ENCODE measurements around the gene SNX14.

Gene SNX14

GRCh38 chr6:85496856-85497255, 96.8 kb downstream of the SNX14 start:
- DNase-seq = no peak

- DNase-seq = no peak
Observed at GRCh38 chr6:85496009-85496579, 97.6 kb downstream of the SNX14 start.

DNA sequence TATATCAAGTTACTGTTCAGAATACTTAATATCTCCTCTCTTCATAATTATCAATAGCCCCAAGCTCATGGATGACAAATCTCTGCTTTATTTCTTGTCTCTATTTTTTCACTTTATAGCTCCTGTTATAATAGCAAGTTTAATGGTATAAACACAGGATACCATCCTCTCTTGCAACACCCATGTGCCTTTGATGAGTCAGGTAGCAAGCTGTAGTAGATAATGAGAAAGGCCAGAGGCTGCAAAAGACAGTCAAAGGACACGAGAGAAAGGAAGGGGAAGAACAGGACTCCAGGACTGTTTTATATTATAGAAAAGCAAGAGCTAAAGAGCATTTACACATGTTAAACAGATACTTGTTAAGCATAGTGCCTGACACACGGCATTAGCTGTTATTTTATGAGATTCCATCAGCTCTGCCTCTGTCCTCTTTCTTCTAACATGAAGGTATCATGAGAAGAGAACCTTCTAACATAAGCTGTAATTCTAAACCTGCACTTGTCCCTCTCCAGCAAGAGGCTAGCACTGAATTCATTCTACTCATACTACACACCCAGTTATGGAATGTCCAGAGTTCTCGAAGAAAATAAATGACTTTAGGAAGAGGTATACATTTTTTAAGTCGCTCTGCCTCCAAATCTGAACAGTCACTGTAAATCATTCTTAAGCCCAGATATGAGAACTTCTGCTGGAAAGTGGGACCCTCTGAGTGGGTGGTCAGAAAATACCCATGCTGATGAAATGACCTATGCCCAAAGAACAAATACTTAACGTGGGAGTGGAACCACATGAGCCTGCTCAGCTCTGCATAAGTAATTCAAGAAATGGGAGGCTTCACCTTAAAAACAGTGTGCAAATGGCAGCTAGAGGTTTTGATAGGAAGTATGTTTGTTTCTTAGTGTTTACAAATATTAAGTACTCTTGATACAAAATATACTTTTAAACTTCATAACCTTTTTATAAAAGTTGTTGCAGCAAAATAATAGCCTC, 98.8 kb downstream of the SNX14 start:
- DNase-seq = no peak

DNA sequence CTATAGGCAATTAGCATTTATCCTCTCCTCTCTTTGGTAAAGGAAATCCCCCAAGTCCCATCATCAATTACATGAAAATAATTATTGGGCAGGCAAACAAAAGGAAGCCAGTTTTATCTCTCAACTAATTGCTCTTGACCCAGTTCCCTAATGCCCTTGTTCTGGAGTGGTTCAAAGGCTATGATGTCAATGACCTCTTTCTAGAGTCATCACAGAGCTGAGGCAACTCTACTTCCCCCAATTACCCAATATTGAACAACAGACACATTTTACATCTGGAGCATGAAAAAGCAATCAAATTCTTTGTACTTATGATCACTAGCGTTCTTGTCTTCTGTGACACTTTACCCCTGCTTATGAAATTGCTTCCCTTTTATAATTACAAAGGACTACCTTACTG, 100.3 kb downstream of the SNX14 start:
- DNase-seq = no peak

DNA sequence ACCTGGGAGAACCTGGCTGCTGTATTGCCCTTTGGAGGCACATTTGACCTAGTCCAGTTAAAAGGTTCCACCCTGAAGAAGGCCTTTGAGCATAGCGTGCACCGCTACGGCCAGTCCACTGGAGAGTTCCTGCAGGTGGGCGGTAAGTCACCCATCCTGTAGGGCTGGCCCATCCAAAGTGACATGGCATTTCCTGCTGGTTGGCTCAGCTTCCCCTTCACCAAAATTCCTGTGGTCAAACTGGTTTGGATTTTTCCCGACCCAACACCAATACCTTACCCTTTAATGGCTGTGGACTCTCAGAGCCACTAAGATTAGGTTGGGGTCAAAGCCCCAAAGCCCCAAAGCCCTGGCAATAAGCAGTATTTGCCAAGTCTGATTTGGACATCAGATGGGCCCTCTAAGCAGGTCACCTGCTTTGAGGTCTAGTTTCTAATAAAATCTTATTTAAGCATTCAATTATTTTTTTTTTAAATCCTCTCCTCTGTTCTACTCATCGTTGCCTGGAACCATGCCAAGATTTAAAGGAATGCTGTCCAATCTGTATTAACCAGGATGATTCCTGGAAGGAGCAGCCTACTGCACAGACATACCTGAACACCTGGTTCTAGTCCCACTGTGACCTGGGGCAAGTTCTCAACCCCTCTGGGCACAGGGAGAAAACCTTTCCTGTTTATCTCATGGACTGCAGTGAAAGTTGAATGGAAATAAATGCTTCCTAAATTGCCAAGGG, 103.0 kb downstream of the SNX14 start:
- peak; percentile 27 for DNase-seq

DNA sequence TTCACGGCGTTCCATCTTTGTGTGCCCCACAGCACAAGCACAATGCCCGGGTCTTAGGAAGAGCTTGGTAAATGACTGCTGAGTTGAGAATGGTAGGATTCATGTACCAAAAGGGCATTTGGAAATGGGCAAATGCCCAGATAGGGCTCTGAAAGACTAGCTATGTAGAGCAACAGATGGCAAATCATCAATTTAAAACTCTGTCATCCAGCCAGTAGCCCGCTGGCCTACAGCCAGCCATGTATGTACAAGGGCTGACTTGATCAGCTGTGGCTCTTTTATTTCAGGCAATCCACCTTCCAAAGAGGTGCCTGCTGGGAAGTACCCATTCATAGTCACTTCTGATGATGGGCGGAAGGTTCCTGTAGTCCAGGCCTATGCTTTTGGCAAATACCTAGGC, 108.7 kb downstream of the SNX14 start:
- DNase-seq = no peak

- DNase-seq = no peak
Observed at GRCh38 chr6:85483846-85484245, 109.8 kb downstream of the SNX14 start.

DNA sequence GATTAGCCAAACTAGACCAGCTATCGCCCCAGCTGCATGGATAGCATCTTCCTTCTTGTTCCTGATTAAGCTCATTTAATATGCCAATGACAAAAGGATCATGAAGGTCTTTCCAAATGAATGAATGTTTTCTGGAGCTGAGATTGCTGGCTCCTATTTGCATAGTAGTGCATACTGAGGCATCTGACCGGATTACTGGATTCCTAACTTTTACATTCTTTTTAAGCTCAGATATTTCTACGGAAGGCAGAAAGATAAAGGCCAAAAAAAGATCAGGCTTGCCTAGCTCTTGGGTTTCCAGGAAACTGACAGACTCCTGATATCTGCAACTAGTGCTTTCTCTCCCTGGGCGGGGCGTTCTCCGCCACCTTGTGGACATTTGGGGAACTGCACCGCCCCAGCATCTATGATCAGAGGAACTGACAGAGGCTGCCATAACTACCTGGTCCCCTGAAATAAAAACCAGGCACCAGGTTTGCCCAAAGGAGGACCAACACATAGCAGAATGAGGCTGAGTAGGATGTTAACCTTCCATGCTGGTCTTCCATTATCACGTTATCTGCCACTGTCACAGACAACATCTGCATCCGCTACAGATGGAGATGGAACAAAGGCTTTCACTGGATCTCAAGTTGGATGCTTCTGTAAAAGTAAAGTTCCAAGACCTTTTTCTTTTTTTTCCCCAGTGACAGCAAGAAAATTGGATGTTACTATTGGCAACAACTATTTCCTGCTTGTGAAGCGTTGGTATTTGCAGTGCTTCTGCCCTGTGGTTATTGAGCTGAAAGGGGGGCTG, 110.6 kb downstream of the SNX14 start:
- peak; percentile 76 for DNase-seq

- DNase-seq = no peak
Observed at GRCh38 chr6:85482206-85482904, 111.3 kb downstream of the SNX14 start.

DNA sequence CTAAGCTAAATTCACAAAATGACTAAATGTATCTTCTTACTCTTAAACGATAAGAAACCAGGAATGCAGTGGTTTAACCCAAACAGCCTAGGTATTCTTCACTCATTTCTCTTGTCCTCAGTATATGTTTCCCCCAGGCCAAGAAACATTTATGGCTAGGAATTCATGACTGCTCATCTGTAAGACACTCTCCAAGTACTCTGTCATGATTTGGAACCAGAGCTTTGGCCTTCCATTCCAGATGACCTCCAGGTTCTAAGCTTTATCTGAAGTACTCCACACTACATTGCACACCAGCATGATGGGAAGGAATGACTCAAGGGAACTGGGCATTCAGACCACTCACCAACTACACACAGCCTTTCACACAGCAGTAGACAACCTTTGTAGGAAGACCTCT, 114.5 kb downstream of the SNX14 start:
- peak; percentile 51 for DNase-seq

GRCh38 chr6:85476532-85476931, 117.1 kb downstream of the SNX14 start:
- no peak for DNase-seq

- DNase-seq = no peak
Observed at GRCh38 chr6:85473748-85474147, 119.9 kb downstream of the SNX14 start.

GRCh38 chr6:85472744-85473143, 120.9 kb downstream of the SNX14 start:
- DNase-seq = peak; percentile 94

- DNase-seq = peak; percentile 65
Observed at GRCh38 chr6:85470023-85470410, 123.6 kb downstream of the SNX14 start.

DNA sequence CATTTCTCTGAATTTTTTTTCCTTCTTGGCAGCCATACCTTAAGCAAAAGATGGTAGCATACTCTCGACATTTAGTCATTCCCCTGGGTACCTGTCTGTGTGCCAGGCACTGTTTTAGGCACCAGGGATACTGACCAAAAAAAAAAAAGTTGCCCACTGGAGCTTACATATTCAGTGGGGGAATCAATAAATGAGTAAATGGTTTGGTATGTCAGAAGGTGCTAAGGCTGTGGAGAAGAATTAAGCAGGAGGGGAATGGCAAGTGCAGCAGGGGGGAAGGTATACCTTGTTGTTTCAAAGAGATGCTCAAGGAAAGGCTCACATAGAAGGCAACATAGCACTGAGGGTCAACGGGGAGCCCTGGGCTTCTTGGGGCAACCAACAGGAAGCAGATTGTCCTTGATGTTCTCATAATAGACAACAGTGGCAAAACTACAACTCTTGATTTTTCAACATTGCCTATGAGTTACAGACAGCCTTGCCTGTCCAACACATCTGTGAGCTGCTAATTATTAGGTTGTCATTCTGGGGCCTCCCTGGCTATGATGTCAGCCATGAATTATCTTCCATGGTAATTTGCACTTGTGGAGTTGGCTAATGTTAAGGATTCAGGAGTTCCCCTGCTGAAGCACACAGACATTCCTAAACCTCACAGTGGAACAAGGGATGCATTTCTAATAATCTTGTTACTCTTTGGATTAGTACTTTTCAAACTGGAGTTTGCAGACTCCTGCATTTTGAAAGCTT, 124.2 kb downstream of the SNX14 start:
- DNase-seq = no peak

DNA sequence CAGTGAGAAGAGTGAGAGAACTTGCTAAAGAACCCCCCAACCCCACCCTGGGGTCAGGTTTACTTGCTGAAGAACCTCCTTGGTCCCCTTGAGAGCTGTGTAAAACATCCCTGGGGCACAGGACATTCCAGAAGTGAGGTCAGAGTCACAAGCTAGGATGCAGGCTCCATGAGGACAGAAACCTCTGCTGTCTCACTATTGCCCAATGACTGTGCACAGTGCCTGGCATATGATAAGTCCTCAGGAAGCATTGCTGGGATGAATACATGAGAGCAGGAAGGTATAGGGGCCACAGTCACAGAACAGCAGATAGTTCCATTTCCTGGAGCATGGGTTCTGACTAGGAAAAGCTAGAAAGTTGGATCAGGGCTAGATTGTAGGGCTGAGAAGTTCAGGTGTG, 125.3 kb downstream of the SNX14 start:
- DNase-seq = peak; percentile 64

GRCh38 chr6:85465762-85466161, 127.9 kb downstream of the SNX14 start:
- DNase-seq = no peak

DNA sequence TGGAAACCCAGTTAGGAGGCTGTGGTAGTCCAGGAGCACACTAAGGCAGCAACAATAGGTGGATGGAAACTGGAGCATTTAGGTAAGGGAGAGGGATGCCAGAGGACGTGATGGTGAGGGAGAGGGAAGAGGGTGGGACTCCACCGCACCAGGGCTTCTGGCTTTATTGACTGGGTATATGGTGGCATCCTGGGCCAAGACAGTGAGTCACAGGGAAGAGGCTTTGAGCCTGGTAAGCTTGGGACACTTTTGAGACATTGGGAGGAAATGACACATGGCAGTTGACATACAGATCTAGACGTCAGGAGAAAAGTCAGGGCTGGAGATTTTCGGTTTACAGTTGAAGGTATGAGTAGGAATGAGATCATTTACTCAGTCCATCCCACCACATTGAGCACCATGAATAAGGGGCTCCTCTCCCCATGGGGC, 128.9 kb downstream of the SNX14 start:
- peak; percentile 98 for DNase-seq

DNA sequence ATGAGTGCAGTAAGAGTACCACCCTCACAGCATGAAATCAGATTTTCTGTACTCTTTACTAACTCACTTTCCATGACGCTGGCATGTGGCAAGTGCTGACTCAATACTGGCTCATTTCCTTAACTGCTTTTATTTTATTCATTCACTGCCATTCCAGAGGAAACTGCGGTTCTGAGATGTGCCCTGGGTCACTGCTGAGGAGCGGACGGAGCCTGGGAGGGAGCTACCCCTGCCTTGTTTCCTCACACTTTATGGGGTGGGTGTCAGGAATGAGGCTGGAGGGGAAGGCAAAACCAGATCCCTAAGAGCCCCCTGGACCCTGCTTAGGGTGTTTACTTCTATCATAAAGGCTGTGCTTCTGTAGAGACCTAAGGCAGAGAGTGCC, 129.4 kb downstream of the SNX14 start:
- peak; percentile 99 for DNase-seq

- no peak for DNase-seq
Observed at GRCh38 chr6:85463621-85464259, 129.9 kb downstream of the SNX14 start.

DNA sequence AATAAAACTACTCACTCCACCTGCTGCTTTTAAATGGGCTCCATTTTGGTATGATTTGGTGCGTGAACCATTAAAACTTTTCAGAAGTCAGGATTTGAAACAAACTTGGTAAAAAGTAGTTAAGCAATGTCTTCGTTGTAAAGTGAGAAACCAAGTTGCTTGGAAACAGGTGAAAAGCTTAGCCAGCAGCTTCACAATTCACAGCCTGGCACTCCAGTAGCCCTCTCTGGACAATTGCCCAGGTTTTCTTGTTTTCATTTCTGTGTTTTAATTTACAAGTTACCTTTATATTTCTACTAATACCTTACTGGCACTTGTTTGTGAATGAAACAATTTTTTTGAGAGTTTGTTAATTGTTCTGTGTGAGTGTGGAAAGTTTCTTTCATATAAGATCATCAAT, 131.0 kb downstream of the SNX14 start:
- no peak for DNase-seq
